Fibroblast of gingiva (primary cell): ENCODE data around the gene RASAL1.

ENCODE experiments used
- DNase-seq: peaks from one replicate; pipeline ENCODE4 v3.0.0-alpha.2; 2011; ENCODE audit warnings: low read depth

Gene RASAL1, protein sequence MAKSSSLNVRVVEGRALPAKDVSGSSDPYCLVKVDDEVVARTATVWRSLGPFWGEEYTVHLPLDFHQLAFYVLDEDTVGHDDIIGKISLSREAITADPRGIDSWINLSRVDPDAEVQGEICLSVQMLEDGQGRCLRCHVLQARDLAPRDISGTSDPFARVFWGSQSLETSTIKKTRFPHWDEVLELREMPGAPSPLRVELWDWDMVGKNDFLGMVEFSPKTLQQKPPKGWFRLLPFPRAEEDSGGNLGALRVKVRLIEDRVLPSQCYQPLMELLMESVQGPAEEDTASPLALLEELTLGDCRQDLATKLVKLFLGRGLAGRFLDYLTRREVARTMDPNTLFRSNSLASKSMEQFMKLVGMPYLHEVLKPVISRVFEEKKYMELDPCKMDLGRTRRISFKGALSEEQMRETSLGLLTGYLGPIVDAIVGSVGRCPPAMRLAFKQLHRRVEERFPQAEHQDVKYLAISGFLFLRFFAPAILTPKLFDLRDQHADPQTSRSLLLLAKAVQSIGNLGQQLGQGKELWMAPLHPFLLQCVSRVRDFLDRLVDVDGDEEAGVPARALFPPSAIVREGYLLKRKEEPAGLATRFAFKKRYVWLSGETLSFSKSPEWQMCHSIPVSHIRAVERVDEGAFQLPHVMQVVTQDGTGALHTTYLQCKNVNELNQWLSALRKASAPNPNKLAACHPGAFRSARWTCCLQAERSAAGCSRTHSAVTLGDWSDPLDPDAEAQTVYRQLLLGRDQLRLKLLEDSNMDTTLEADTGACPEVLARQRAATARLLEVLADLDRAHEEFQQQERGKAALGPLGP

DNA sequence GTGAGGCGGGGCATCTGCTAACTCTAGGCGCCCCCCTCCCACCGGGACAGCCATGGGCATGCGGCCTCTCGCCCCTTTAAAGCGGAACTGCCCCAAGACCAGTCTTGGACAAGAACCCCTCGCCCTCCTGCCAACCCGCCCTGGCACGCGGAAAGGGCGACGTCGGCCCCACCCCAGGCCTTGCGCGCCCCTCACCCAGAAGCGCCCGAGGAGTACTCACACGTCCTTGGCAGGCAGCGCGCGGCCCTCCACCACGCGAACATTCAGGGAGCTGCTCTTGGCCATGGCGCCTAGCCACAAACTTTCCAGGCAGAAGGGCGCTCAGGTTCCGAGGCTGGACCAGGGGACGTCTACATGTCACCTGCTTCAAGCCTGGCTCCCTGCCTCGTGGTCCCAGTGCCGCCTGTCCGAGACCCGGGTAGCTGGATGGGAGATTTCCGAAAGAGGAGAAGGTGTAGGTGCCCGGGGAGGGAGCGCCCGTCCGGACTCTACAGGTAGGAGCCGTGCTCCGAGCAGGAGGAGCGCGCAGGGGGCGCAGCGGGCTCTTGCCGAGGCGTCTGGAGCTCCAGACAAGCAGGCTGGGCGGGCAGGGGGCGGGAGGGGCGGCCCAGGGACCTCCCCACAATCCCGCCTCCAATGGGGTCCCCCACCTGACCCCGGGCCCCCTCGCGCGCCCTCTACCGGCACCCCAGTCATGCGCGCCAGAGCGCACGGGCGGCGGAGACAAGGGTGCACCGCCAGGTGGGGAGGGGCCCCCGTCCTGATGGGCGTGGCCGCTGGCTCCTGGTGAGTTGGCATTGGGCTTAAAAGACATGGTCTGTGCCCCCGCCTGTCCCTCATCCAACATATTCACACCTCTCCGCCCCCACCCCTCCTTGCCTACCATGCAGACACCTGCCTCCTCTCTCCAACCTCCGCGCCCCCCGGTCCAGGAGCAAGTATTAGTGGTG lies at the start of gene RASAL1:
Gene RASAL1, minus strand, starts transcription at position 584 of the 950 bp plus-strand sequence. Its CDS starts 299 bp downstream, at position 285.
- DNase-seq: no peak

DNA sequence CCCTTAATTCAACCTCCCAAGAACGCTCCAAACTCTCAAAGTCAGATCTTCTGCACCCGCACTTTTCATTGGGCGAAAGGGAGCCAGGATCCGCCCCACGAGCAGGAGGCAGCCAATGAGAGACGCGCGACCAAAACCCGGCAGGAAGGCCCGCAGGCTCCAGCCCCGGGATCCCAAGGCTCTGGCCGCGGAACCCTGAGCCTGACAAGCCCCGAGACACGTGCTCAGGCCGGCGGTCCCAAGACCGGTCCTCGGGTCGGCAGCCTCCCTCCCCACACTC lies 49.3 kb upstream of the RASAL1 start:
- DNase-seq: peak; percentile 87

DNA sequence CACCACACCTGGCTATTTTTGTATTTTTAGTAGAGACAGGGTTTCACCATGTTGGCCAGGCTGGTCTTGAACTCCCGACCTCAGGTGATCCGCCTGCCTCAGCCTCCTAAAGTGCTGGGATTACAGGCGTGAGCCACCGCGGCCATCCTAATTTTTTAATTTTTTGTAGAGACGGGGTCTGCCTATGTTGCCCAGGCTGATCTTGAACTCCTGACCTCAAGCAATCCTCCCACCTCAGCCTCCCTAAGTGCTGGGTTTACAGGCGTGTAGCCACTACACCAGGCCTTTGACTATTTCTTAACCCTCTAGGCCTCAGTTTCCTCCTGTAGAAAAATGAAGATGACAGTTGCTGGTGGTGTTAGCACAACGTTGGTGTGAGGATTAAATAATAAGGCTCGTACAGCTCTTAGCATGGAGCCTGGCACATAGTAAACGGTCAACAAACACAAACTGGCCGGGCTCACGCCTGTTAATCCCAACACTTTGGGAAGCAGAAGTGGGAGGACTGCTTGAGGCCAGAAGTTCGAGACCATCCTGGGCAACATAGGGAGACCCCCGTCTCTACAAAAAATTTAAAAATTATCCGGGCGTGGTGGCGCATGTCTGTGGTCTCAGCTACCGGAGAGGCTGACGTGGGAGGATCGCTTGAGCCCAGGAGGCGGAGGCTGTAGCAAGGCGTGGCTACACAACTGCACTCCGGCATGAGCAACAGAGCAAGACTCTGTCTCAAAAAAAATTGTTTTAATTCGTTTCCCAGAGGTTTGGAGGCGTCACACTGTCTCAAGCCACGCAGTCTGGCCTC lies 48.7 kb upstream of the RASAL1 start:
- DNase-seq: no peak

DNA sequence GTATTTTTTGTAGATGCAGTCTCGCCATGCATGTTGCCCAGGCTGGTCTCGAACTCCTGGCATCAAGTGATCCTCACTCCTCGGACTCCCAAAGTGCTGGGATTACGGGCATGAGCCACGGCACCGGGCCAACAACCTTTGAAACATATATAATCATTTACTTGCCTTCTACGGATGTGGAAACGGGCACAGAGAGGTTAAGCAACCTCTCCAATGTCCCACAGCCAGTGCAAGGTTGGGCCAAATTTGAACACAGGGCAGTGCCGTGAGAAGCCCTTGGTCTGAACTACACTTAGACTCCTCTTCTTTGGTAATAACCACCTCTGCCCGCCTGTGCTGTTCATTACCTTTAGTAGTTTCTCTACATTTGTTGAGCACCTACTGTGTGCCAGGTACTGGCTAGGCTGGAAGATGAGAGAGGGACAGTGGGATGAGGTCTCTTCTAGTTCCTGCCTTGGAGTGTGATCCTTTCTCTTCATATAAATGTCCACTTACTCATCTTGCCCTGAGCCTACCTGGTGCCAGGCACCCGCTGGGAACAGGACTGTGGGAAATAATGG lies 47.5 kb upstream of the RASAL1 start:
- DNase-seq: no peak

DNA sequence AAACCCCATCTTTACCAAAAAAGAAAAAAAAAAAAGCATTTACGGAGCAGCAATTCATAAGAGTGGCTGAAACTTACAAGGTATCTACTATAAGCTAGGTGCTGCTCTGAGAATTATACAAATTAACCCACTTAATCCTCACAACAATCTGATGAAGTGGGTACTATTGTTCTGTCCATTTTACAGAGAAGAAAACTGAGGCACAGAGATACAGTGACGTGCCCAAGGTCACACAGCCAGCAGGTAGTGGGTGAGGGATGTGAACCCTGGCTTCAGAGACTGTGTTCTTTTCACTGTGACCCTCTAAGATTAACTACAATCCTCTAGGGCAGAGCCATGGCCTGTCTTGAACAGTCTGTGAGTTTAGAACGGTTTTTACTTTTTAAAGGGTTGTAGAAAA lies 46.4 kb upstream of the RASAL1 start:
- no peak for DNase-seq

DNA sequence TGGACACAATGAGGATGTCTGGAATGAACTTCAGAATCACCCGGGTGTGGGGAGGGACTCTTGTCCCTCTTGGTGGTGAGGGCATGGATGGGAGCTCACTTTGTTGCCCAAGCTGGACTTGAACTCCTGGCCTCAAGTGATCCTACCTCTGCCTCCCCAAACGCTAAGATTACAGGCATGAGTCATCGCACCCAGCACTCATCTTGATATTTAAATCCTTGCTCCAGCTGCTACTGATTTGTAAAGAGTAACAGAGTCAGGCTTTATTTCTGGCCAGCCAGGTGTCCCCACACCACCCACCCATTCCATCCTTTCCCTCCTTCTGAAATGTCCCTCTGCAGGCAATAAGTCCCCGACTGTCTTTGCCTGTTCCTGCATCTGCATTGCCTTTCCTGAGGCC lies 44.8 kb upstream of the RASAL1 start:
- no peak for DNase-seq

DNA sequence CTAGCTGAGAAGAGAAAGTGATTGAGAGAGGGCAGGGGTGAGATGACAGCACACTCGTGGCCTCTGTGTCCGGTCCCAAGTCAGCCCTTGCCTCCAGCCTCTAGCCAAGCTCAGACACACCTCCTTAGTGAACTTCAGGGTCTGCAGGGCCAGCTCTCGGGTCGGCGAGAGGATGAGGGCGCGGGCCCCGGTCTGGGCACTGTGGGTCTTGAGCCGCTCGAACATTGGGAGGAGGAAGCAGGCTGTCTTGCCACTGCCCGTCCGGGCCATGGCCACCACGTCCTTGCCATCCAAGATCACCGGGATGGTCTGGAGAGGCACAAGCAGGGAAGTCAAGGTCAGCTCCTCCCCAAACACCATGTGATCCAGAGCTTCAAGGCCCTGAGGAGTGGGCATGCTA lies 43.5 kb upstream of the RASAL1 start:
- DNase-seq: no peak

DNA sequence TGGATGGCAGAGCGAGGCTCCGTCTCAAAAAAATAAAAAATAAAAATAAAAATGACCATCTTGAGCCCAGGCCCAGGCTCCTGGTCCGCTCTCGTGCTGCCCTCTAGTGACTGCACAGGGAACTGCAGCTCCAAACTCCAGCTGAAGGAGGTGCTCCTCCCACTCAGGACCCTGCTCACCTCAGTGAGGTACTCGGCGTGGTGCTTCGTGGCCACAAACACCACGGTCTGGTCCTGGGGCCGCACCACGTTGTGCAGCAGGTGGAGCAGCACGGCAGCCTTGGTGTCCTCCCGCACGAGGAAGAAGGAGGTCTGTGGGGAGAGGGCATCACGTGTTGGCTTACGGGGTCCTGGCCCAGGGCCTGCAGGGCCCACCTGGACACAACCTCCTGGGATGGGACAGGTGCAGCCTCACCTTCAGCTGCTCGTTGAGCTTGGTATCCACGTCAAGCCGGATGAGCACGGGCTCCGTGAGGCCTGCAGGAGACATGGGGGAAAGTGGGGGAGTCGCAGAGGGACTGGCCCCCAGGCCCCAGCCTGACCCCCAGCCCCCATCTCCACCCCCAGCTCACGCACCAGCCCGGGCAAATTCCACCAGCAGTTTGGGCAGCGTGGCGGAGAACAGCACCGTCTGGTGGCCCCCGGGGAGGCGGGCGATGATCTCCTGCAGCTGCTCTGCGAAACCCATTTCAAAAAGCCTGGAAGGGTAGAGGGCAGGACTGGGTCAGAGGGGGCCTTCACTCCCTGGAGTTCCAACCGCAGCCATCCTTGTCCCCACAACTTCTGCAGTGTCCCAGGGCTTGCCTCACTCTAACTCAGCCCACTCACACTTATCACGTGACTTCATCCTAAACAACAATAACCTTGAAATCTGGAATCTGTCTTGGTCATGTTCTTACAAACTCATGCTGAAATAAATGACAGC lies 39.2 kb upstream of the RASAL1 start:
- peak; percentile 47 for DNase-seq

DNA sequence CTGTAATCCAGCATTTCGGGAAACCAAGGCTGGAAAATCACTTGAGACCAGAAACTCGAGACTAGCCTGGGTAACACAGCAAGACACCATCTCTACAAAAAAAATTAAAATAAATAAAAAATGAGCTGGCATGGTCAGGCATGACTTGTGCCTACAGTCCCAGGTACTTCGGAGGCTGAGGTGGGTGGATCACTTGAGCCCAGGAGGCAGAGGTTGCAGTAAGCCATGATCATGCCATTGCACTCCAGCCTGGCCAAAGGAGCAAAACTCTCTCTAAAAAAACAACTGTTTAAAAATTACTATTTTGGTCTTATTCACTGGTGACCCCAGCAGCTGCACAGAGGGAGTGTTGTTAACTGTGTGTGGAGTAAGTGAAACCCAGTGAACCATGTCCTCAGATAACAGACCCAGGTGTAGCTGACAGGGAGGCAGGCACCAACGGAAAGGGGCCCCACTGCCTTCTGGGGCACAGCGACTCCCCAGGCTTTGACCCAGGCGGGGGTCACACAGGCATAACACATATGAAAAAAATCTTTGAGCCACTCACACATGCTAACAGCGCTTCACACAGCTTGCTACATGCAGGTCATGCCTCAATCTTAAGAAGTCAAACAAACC lies 37.6 kb upstream of the RASAL1 start:
- DNase-seq: no peak

DNA sequence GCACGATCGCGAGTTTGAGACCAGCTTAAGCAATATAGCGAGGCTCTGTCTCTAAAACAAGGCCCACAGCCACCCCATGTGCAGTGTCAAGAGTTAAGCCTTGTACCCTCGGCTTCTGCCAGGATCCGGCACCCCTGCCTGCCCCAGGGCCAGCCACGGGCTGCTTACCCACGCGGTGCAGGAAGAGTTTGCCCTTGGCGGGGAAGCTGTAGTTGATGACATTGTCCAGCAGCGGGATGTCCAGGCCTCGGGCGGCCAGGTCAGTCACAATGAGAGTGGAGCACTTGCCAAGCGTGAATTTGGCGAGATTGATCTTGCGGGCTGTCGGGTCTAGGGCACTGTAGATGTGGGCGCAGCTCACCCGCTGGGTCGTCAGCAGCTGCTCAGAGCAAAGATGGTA lies 36.6 kb upstream of the RASAL1 start:
- DNase-seq: no peak

DNA sequence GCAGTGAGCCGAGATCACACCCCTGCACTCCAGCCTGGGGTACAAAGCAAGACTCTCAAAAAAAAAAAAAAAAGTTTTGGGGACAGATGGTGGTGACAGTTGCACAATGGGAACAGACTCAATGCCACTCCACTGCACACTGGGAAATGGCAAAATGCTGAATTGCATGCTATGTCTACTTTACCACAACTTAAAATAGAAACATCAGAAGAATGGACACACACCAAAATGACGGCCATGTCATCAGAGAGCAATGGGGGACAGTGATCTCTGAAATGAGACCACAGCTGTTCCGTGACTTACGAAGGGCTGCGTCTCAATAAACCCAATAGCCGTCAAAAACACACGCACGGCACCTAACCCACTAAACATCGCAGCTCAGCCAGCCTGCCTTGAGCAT lies 36.0 kb upstream of the RASAL1 start:
- DNase-seq: no peak

DNA sequence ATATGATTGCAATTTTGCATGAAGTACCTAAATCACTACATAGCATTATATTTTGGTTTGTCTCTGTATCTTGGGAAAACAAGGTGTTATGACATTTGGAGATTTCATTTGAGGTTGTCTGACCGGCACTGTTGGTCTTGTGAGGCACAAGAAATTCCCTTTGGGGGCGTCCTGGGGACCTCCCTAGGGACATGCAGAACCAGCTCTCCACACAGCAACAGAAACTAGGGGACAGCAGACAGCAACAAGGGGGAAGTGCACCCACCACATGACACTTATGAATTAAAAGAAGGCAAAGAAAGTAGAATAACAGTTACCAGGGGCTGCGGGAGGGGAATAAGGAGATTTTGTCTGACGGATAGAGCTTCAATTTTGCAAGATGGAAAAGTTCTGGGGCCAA lies 35.4 kb upstream of the RASAL1 start:
- DNase-seq: no peak

DNA sequence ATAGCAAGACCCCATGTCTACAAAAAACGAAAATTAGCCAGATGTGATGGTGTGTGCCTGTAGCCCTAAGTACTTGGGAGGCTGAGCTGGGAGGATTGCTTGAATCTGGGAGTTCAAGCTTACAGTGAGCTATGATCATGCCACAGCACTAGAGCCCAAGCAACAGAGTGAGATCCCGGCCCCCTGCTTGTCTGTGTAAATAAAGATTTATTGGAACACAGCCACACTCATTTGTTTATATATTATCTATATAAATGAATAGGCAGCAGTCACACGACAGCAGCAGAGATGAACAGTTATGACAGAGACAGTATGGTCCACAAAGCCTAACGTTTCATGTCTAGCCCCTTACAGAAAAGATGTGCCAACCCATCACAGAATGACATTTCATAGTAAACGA lies 34.9 kb upstream of the RASAL1 start:
- DNase-seq: no peak

DNA sequence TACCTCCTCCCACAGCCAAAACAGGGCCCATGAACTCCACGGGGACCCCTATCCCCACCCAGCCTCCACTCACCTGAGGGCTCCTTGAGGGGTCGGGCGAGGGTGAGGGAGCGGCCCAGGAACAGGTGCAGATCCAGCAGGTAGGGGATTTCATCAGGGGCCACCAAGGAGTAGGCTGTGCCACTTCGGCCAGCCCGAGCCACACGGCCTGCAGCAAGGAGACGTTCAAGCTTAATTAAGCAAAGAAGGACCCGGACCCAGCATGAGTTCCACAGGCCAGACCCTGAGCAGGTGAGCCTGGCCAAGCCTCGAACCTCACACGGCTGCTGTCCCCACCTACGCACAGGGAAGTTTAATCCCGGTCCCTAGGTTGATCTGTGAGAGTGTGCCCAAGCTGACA lies 34.1 kb upstream of the RASAL1 start:
- DNase-seq: no peak

DNA sequence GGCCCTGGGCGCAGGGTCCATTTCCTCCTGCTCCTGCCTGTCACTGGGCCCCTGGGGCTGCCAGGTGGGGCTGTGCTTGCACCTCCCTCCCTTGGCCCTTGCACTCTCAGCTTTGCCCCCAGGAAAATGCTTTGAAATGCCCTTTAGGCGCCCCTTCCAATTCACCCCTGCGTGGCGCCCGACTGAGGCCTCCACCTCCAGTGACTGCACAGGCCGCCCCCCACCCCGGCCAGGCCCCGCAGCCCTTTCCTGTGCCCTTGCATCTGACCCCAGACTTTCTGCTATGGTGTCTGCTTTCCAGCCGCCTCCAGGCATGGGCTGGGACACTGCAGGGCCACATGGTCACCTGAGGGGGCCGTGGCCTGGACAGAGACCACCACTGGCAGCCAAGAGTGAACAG lies 32.3 kb upstream of the RASAL1 start:
- no peak for DNase-seq

DNA sequence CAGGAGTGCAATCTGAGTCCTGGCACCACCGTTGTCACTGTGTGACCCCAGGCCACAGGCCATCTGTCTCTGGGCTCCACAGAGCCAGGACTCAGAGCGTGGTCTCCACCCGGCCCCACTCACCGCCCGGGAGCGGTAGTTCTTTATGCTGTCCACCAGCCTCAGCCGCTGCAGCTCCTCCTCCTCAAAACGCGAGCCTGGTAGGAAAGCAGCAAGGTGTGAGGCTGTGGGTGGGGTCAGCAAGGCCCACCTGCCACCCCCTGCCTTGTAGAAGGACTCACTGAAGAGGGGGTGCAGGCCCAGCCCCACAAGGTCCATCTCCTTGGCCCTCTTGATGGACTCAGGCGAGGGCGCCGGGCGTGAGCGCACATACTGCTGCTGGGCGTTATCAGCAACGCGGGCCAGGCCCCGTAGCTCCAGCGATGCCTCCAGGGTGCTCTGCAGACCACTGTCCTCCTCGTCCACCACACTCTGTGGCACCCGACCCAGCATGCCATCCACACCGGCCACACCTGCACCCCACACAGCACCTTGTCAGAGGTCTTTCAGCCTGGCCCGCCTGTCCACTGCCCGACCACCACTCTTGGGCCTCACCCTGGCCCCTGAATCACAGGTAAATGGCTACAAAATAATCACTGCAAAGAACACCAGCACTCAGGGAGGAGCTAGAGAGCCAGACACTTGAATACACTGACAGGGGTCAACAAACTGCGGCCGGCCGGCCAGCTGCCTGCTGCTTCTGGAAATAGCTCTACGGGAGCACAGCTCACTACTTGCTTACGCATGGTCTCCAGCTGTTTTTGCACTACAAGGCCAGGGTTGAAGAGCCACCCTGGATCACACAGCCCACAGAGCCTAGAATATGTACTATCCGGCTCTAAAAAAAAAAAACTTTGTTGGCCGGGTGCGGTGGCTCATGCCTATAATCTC lies 30.2 kb upstream of the RASAL1 start:
- DNase-seq: no peak

DNA sequence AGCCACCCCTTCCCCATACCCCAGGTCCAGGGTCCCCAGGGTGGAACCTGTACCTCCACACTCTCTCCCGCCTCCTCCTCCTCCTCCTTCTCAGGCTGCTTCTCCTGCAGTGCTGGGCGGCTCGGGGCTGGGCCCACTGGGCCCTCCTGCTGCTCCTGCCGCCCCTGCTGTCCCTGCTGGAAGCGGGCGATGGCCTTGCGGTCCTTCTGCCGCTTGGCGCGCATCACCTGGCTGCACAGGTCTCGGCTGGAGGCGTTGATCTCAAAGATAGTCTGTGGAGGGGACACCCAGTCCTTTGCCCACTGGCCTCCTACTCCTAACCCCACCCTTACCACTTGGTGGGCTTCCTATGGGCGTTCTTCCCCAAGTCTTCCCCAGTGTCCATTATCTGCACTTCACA lies 28.5 kb upstream of the RASAL1 start:
- no peak for DNase-seq

DNA sequence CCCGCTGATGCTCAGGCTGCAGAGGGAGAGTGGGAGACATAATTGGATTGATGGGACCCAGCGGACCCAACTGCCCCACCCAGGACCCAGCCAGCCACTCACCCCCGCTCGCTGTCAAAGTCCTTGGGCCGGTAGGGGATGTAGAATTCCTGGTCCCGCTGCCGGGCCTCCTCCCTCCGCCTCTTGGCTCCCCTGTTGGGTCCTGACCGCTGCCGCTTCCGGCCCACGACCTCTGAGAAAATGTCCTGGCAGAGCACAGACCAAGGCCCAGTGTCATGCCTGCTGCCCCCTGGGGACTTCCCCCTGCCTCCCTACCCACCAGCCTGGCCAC lies 27.4 kb upstream of the RASAL1 start:
- DNase-seq: no peak
